ENCODE data around the gene ARID1B.

DNA sequence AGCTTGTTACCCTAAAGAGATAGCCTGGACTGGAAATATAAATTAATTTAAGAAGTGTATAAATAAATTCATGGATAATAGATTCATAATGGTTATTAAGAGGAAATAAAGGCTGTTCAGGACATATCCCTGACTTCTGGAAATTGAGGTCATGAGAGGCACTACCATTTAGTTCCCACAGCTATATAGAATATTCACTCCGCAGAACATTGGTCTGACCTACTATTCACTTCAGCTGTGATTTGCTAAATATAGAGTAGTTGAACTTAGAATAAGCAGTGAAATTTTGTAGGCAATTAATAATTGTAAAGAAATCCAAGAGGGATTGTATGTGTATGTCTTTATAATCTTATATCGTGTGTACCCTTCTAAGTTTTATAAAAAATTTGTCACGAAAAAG, 112.8 kb downstream of the ARID1B start:
- TF ChIP-seq EZH2 (IDR thresholded peaks at IDR 0.05; ENCODE audit: borderline replicate concordance, low read depth, low read length, severe bottlenecking): no peak
- TF ChIP-seq, protein P1, sequence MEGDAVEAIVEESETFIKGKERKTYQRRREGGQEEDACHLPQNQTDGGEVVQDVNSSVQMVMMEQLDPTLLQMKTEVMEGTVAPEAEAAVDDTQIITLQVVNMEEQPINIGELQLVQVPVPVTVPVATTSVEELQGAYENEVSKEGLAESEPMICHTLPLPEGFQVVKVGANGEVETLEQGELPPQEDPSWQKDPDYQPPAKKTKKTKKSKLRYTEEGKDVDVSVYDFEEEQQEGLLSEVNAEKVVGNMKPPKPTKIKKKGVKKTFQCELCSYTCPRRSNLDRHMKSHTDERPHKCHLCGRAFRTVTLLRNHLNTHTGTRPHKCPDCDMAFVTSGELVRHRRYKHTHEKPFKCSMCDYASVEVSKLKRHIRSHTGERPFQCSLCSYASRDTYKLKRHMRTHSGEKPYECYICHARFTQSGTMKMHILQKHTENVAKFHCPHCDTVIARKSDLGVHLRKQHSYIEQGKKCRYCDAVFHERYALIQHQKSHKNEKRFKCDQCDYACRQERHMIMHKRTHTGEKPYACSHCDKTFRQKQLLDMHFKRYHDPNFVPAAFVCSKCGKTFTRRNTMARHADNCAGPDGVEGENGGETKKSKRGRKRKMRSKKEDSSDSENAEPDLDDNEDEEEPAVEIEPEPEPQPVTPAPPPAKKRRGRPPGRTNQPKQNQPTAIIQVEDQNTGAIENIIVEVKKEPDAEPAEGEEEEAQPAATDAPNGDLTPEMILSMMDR (IDR thresholded peaks at IDR 0.05; ENCODE audit: borderline replicate concordance, extremely low read depth, low read length, poor library complexity, severe bottlenecking): no peak

Data from DND-41 (cell line).